NCI-H2196 treated with DMSO at 0.1 percent for 48 hours (cell line): ENCODE results near the gene KTI12.

Experiments
- DNase-seq: peaks from one replicate; lab custom pipeline; 2025; ENCODE audit not compliant: unreplicated experiment; lab: John Stamatoyannopoulos, UW

Gene KTI12

DNA sequence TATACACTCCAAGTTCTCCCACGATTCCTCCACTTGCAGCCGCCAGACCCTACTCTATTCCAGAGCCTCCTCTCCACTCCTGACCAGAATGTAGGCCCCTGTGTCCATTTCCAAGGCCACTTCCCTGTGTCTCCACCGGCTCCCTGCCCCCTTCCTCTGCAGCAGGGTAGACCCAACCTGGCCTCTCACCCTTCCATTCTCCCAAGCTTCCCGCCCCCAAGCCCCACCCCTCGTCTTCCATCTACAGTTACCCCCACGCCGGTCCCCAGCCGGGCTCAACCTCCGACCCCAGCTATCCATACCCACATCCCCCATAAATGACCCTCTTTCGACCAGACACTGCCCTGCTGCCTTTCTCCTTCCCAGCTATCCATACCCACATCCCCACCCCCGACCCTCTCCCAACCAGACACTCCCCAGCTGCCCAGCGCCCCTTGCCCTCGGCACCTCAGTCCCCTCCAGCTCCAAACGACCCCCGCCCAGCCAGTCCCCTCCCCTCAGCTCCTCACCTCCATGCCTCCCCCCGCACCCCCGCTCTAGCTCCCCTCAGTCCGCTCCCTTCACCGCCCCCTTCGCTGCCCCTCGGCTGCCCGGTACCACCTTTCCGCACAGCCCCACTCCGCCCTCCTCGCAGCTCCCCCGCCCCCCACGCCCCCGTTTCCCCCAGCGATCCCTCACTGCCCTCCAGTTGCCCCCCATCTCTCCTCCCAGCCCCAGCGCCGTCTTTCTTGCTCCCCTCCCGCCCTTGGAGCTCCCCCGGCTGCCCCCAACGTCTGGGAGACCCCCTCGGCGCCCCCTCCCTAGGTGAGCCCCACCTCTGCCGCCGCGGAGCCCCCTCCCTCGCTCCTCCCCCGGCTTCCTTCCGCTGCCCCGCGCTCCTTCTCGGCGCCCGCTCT is 43.8 kb downstream of the KTI12 start:
- DNase-seq, result no peak

DNA sequence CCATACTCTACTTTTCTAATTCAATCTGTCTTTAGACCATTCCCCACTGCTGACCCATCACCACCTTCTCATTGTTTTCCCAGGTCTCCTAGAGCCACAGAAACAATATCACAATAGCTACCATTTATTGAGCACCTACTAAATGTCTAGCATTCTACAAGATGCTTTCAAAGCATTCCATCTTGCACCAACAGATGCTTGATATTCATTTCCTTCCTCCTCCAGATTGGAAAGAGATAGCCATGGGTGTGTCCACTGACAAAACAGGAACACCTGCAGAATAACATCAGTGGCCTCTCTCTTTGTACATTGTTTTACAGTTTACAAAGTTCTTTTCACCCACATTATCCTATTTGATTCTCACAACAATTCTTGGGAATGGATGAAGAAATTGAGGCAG is 45.4 kb downstream of the KTI12 start:
- DNase-seq, result no peak

DNA sequence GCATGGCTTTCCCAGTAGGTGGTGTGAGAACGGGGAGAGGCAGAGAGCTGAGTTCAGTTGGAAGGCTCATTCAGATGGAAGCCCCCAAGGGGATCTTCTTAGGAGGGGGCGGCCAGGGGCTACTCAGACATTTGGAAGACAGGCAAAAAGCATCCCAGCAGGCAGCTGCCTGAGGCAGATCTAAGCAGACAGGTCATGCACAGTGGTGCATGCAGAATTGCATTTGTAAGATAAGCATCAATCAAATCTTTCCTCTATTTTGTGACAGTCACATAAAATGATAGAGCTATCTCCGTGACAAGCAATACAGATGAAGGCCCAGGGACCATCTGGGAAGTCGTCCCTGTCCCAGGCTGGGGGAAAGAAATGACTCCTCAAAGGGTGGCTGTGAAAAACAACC is 46.9 kb downstream of the KTI12 start:
- no peak for DNase-seq

DNA sequence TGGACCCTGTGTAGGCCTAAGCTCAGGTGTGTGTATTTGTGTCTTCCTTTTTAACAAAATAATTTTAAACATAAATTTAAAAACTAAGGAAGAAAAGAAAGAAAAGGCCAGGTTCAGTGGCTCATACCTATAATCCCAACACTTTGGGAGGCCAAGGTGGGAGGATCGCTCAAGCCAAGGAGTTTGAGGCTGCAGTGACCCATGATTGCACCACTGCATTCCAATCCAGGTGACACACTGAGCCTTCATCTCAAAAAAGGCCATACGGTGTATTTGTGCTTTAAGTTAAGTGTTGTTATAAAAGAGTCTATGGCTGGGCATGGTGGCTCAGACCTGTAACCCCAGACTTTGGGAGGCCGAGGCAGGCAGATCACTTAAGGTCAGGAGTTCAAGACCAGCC is 51.4 kb downstream of the KTI12 start:
- DNase-seq, result no peak
